ENCODE data around the gene CAB39.

The CAB39 gene

GRCh38 chr2:230674966-230675672 lies 37.5 kb upstream of the CAB39 start:
- TF ChIP-seq CTCF (IDR thresholded peaks at IDR 0.05; ENCODE audit: insufficient read depth, low read length) (no peak), SPI1 (IDR thresholded peaks at IDR 0.05; ENCODE audit: borderline replicate concordance, low read depth) (no peak), POLR2AphosphoS5 (IDR thresholded peaks at IDR 0.05; ENCODE audit: low read depth) (no peak), REST (IDR thresholded peaks at IDR 0.05; ENCODE audit: insufficient replicate concordance, low read depth) (no peak), GABPA (IDR thresholded peaks at IDR 0.05; ENCODE audit: low read depth) (no peak)
- Histone ChIP-seq H3K27me3 (ENCODE audit: insufficient read depth, poor library complexity, severe bottlenecking) (no peaks in the 10 kb centered on the region), H3K27ac (replicated peaks) (no peak overlapping the region), H3K4me3 (replicated peaks; ENCODE audit: insufficient read depth, low read length) (no peak overlapping the region)
- no peak for DNase-seq (ENCODE audit: low read depth in 1 of 2, low spot score in 1 of 2)

- Histone ChIP-seq H3K27ac (replicated peaks) (no peak overlapping the region), H3K27me3 (ENCODE audit: insufficient read depth, poor library complexity, severe bottlenecking) (no peaks in the 10 kb centered on the region), H3K4me3 (replicated peaks; ENCODE audit: insufficient read depth, low read length) (no peak overlapping the region)
- no peak for TF ChIP-seq POLR2AphosphoS5 (IDR thresholded peaks at IDR 0.05; ENCODE audit: low read depth)
- TF ChIP-seq REST (IDR thresholded peaks at IDR 0.05; ENCODE audit: insufficient replicate concordance, low read depth): no peak
- no peak for TF ChIP-seq SPI1 (IDR thresholded peaks at IDR 0.05; ENCODE audit: borderline replicate concordance, low read depth)
- TF ChIP-seq CTCF (IDR thresholded peaks at IDR 0.05; ENCODE audit: insufficient read depth, low read length): no peak
- no peak for TF ChIP-seq GABPA (IDR thresholded peaks at IDR 0.05; ENCODE audit: low read depth)
- peak in 1 of 2 experiments; percentile 43 for DNase-seq (ENCODE audit: low read depth in 1 of 2, low spot score in 1 of 2)
Observed at GRCh38 chr2:230676546-230676945, 36.1 kb upstream of the CAB39 start.

- no peaks in the 10 kb centered on the region for H3K27me3 ChIP-seq (ENCODE audit: insufficient read depth, poor library complexity, severe bottlenecking)
- TF ChIP-seq REST (IDR thresholded peaks at IDR 0.05; ENCODE audit: insufficient replicate concordance, low read depth) (no peak), GABPA (IDR thresholded peaks at IDR 0.05; ENCODE audit: low read depth) (no peak), SPI1 (IDR thresholded peaks at IDR 0.05; ENCODE audit: borderline replicate concordance, low read depth) (no peak), POLR2AphosphoS5 (IDR thresholded peaks at IDR 0.05; ENCODE audit: low read depth) (no peak), CTCF (IDR thresholded peaks at IDR 0.05; ENCODE audit: insufficient read depth, low read length) (no peak)
- H3K27ac ChIP-seq (replicated peaks): no peak overlapping the region; the same call in 1 of the 2 replicates
- DNase-seq (ENCODE audit: low read depth in 1 of 2, low spot score in 1 of 2): no peak
- H3K4me3 ChIP-seq (replicated peaks; ENCODE audit: insufficient read depth, low read length): no peak overlapping the region
Observed at GRCh38 chr2:230677201-230677946, 35.3 kb upstream of the CAB39 start.
